Spleen (tissue), 7 donors: ENCODE results near the gene PKD1L1.

ENCODE experiments used
- POLR2A ChIP-seq, 3 donors: fragments of 450-650 bp; IDR thresholded peaks; one replicate each; pipeline ENCODE4 v1.5.1; 2017; ENCODE audit warnings: antibody characterized with exemption in 3 of 3, mild to moderate bottlenecking in 1 of 3
- TF ChIP-seq, protein P1 (sequence below), 11 experiments: fragments of 200-600 bp in 7 of 11; fragments of 450-650 bp in 4 of 11; sonication (generic) in 4 of 11; IDR thresholded peaks in 8 of 11; conservative IDR thresholded peaks in 3 of 11; 1 replicate in 7 of 11; 2 replicates in 4 of 11; pipeline versions ENCODE4 v1.4.0 to v1.8.0; 2016 to 2021; ENCODE audit warnings: antibody characterized with exemption in 11 of 11, inconsistent platforms in 4 of 11, mild to moderate bottlenecking in 1 of 11
- donor health status: DM: no; HTN: no; CAD: no; lungs with moderate emphysema.
- donor health status: DM: no; HTN: no; CAD: no.
- donor health status: DM: no; HTN: no; CAD: no.

GRCh38 chr7:47978790-47979144 is 30.5 kb upstream of the PKD1L1 start:
- TF ChIP-seq, protein P1, sequence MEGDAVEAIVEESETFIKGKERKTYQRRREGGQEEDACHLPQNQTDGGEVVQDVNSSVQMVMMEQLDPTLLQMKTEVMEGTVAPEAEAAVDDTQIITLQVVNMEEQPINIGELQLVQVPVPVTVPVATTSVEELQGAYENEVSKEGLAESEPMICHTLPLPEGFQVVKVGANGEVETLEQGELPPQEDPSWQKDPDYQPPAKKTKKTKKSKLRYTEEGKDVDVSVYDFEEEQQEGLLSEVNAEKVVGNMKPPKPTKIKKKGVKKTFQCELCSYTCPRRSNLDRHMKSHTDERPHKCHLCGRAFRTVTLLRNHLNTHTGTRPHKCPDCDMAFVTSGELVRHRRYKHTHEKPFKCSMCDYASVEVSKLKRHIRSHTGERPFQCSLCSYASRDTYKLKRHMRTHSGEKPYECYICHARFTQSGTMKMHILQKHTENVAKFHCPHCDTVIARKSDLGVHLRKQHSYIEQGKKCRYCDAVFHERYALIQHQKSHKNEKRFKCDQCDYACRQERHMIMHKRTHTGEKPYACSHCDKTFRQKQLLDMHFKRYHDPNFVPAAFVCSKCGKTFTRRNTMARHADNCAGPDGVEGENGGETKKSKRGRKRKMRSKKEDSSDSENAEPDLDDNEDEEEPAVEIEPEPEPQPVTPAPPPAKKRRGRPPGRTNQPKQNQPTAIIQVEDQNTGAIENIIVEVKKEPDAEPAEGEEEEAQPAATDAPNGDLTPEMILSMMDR (IDR thresholded peaks at IDR 0.05 in 8 of 11, conservative IDR thresholded peaks at IDR 0.05 in 3 of 11) = no peak
- no peak for TF ChIP-seq POLR2A (IDR thresholded peaks at IDR 0.05)
